ENCODE results near the gene SLC16A3.
A peak's percentile ranks its signal among the peaks of the same experiment; 100 is the strongest.

SLC16A3 gene

DNA sequence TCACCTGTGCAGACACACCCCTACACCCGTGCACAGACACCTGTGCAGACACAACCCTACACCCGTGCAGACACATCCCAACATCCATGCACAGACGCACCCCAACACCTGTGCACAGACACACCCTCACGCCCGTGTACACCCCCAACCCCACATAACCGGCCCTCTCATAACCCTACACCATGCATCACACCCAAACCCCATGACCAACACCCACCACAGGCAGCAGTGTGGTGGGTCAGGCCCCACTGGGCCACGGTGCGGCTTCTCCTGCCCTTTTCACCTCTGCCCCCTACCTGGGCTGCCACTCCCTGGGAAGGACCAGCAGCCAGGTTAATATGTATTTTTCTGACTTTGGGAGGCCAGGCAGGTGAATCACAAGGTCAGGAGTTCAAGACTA lies 4.2 kb upstream of the SLC16A3 start:
- no peak for DNase-seq

DNA sequence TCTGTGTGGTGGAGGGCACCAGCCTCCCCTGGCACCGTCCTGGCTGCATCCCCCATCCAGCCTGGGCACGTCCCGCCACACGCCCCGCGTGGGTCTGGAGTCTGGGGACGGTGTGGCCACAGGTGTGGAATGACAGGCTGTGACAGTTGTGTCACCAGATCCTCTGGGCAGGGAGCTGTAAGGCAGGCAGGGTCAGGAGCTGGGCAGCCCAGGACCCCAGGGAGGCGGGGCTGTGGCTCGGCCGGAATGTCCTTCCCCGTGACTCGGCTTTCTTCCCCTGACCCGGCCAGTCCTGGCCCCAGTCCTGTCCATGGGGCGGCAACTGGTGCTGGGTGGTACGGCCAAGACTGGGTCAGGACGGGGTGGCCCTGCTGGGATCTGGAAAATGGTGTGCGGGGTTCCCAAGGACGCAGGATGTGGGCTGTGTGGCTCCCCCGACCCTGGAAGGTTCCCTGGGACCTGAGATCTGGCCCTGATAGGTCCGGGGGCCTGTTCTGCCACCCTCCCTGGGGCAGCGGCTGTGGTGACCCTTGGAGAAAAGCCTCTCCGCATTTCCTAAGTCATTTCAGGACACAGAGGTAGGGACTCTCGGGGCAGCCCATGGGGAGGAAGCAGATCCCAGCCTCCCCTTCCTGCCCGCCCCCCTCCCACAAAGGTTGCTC lies 3.3 kb upstream of the SLC16A3 start:
- no peak for DNase-seq

DNA sequence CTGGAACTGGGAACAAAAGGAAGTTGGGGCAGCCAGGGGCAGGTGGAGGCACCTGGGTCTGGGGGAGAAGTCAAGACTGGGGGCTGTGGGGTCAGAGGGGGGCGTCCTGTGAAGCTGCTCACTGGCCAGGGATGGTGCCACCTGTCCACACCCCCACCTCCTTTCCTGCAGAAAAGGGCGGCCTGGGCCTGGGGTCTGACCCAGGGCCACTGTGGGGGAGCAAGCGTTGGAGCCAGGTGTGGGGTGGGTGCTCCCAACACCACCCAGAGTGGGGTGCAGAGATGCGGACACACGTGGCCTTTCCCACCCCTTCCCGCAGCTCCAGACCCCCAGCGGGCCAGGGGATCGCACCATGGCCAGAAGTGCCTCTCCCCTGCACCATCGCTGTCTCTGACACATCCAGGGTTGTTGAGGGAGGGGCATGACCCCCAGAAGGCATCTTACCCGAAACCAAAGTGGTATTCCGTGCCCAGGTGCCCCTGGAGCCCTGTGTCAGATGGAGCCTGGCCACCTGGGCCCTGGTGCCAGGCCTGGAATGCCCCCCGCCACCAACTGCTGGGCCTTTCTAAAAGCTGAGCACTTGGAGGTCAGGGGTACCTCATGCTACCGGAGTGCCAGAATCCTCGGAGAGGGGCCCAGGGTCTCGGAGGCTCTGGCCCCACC lies 2.6 kb upstream of the SLC16A3 start:
- DNase-seq, result no peak

DNA sequence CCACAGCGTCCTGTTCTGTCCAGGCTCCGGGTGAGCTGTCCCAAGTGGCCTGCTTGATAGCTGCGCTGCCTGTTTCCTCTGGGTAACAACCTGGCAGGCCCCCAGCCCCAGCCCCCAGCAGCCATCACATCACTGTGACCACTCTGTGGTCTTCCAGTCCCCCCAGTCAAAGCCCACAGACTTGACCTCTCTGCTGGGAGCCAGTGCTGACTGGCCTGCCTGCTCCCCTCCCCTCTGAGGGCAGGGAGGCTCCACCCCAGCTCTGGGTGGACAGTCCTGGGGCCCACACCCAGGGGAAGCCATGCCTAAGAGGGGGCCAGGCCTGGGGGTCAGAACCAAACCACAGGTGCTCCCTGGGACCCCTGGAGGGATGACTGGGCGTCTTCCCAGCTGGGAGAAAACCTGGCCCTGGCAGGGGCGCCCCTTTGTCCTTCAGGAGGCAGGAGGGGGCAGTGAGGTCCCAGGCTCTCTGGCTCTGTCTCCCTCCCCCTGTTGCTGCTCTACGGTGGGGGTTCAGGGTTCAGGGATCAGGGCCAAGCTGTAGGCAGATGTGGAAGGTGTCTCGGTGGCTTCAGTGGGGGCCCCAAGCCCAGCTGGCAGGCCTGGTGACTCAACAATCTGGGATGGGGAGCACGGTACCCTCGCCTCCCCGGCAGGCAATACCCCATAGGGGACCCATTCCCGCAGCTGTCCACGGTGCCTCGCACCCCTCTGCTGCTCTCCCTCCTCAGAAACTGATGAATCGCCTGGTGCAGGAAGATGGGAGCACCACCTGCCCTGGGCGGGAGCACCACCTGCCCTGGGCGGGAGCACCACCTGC lies 1.8 kb upstream of the SLC16A3 start:
- DNase-seq, result no peak

DNA sequence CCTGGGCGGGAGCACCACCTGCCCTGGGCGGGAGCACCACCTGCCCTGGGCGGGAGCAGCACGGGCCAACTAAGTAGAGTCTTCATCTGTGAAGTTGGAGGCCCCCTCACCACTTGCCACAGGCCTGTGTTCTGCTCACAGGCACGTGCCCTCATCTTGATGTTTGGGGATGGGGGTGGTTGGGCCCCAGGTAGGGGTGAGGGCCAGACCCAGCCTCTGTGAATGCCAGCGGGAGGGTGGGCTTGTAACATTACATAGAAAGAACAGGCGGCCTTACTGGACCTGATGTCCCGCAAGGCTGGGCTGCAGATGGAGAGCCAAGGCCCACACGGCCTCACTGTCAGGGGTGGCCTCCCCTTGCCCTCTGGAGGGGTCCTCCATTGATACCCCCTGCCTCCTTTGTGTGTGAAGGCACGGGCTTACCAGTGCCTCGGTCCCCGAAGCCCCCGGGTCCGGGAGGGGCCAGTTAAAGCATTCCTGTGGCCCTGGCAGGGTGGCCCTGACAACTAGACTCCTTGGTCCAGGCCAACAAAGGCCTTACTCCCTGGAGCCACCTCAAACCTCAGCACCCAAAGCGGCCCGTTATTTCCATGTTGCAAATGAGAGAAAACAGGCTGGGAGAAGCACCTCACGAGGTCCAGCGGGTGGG lies 1.1 kb upstream of the SLC16A3 start:
- DNase-seq, result no peak

DNA sequence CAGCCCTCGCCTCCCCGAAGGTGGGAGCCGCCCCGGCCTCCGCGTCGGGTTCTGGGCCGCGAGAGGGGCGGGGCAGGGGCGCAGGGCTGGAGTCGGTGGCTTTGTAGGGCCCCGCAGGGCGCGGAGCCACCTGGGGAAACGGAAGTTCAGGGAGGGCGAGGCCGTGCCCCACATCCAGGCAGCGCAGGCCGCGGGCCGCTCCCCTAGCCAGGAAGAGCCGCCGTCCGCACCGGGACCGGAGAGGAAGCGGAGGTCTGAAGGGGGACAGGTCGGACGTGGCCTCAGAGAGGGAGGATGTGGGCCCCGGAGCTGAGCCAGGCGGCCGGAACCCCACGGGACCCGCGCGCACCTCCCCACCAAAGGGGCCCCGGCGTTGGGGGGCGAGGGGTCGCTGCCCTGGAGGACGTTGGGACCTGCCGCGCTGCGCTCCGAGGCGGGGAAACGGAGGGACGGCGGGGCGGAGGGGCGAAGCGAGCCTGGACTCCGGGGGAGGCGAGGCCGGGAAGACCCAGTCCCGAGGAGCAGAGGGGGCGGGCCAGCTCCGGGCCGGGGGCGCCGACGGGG lies 482 bp upstream of the SLC16A3 start:
- peak; percentile 51 for DNase-seq

DNA sequence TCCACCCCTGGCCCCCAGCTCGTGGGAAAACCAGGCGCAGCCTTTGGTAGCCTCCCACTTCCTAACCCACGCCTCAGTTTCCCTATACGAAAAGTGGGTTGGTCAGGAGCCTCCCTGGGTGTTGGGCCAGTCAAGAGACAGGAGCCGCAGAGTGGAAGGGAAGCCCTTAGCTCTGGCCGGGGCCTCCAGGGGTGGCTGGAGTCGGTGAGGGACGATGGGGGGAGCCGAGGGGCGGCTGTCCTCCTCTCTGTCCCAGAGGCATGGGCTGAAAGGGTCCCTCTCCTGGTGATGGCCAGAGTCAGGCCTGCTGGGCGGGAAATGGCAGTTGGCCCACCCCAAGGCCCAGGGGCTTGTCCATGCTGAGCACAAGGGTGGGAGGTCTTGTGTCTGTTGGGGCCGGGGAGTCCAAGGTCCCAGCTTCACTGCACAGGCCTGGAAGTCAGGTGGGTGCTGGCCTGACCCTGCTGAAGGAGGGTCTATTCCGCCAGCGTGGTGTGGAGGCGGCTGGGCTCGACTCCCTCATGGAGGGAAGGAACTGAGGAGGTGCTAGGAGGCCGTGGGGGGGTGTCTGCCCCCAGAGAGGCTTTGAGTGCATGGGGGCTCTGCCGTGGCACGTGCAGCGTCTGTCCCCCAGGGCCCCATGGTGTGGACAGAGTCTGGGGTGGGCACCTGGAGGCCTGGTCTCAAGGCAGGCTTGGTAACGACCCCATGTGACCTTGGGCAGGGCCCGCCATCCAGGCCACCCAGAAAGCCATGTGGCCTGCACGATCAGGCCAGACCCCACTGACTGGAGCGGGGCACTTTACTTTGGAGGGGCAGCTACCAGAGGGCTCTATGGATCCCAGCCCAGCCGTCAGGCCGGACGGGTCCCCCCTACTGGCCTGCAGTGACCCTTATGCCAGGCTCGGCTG lies 1.1 kb downstream of the SLC16A3 start:
- no peak for DNase-seq

DNA sequence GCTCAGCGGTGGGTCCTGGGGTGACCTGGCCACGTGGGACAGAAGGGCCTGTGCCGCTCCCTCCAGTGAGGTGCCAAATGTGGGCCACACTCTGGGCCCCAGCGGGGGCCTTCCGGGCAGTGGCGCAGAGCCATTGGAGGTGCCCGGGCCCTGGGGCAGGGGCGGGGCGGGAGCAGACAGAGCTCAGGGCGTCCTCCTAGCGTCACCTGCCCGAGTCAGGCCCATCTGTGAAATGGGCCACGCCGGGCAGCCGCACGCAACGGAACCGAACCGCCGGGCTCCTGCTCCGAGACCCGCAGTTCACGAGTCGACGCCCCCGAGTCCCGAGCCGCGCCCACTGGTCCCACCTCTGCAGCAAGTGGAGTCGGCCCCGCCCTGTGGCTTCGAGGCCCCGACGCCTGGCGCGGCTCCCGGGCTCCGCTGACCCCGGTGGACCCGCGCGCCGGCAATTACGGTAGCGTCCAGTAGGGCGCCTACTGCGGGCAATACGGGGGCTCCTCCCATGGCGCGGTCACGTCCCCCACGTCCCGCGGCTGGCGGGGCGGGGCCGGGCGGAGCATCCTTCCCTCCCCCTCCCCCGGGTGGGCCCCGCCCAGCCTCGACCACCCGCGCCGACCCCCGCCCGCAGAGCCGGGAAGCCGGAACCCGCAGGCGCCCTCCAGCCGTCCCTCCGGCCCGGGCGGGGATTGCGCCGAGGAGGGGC lies 1.9 kb downstream of the SLC16A3 start:
- peak; percentile 45 for DNase-seq

DNA sequence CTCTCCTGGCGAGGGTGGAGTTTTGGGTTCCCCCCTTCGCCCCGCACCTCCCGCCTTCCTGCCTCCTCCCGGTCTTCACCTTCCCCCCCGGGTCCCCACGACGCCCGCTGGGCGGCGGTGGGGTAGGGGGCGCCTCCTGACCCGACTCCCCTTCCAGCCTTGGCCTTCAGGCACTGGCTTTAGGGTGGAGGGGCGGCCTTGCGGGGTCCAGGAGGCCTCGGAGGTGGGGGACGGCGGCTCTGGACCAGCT lies 2.4 kb downstream of the SLC16A3 start:
- no peak for DNase-seq

DNA sequence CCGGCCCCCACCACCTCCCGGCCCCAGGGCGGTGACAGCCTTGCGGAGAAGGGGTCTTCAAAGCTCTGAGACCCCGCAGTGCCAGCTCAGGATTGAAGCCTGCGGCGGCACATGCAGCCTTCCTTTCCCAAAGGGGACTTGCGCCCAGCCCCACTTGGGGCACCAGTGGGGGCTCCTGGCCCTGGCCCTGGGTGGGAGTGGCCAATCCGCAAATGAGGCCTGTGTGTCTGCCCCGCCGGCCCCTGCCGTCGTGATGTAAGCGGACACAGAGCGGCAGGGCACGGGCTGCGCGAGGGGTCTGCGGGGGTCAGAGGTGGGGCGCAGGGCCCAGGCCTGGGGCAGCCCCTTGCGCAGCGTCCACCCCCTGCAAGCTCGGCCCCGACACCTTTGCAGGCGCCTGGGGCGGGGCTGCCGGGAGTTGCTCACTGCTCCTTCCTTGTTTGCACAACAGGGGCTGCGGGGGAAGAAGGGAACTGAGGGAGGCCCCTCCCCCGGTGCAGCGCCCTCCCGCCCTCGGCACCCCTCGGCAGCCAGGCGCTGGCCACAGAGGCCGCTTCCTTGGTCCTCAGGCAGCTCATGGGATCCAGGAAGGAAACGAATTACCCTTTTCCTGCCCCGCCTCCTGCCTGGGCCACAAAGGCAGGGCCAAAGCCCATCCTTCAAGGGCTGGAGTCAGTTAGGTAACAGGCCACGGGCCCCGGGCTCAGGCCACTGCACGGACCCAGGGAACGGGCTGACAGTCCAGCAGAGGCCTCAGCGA lies 2.9 kb downstream of the SLC16A3 start:
- DNase-seq, result peak; percentile 33

DNA sequence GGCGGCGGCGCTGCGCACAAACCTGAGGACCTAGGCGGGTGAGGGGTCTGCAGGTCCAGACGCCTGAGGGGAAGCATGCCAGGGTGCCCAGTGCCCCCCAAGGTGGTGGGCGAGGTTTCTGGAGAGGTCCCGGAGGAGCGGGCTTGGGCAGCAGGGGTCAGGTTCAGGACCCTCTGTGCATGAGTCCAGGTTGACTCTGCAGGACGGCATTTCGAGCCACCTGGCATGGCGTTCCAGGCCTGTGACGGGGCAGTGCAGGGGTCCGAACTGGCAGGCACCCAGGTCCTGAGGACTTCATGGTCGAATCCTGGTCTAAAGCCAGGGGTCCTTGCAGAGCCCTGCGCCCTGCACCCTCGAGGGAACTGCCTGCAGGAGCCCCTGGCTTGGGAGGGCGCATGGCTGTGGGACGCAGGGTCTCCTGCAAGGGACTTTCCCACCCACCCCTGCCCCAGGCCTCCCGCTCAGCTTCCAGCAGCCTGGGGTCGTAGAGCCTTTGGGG lies 3.5 kb downstream of the SLC16A3 start:
- no peak for DNase-seq

DNA sequence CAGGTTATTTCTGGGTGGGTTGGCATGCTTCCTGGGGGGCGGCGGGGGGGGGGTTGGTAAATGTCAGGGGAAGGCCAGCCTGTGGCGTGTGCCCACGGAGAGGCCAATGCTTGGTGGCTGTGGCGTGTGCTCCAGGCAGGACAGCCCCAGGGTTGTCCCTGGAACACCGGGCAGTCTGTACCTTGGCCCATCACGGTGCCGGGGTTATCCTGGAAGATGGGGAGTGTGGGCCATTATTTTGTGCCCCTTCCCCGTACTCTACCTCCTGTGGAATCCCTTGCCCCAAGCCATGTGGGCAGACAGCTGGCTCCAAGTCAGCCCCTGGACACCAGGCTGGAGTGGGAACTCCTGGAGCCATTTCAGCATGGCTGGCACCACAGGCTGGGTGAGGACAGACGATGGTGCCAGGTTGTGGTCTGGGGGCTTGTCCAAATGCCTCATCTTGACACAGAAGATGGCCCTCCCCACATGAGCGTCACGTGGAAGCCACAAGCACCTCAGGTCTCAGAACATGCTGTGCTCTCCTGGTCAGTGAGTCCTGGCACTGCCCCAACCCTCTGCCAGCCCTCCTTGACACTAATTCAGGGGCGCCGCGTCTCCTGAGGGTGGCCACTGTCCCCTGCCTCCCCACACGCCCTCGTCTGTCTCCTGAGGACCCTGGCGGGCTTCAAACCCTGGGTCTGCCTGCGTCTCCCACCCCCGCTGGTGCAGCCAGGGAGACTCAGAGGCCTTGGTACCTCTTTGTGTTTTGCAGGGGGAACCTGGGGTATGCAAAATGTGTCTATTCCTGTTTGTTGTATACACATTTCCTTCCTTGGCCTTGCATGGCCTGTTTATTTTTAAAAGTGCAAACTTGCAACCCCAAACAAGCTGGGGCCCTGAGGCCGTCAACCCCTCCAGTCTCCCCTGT lies 4.3 kb downstream of the SLC16A3 start:
- no peak for DNase-seq

DNA sequence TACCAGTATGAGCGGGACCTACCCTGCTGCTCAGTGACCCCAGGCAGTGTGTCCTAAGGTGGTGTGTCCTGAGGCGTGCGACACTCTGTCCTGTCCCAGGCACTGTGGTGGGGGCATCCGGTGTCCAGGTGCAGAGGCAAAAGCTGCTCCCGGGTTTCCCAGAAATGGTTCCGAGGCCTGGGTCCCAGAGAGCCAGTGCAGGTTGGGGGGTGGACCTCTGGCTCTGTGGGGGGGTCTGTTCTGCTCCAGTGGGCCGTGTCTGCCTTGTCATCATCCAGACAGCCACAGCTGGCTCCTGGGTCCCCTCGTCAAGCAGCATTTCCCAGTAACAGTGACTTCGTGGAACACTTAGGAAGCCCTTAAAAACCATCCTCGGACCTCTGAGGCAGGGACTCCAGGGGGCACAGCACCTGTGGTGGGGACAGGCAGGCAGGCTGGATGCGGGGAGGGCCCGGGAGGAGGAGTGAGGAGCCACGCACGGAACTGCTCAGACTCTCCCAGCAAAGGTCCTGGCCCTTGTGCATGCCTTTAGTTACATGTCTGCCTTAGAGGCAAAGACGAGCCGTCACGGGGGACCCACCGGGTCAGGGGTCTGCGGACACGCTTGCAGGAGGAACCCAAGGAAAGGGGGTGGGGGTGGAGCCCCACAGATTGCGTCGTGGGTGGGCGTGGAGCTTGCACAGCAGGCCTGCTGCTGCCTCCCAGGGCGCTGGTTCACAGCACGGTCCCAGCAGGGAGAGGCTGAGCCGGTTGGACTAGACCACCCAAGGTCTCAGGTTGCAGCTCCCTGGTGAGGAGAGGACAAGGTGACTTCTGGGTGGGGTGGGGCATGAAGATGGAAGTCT lies 5.6 kb downstream of the SLC16A3 start:
- DNase-seq, result no peak

DNA sequence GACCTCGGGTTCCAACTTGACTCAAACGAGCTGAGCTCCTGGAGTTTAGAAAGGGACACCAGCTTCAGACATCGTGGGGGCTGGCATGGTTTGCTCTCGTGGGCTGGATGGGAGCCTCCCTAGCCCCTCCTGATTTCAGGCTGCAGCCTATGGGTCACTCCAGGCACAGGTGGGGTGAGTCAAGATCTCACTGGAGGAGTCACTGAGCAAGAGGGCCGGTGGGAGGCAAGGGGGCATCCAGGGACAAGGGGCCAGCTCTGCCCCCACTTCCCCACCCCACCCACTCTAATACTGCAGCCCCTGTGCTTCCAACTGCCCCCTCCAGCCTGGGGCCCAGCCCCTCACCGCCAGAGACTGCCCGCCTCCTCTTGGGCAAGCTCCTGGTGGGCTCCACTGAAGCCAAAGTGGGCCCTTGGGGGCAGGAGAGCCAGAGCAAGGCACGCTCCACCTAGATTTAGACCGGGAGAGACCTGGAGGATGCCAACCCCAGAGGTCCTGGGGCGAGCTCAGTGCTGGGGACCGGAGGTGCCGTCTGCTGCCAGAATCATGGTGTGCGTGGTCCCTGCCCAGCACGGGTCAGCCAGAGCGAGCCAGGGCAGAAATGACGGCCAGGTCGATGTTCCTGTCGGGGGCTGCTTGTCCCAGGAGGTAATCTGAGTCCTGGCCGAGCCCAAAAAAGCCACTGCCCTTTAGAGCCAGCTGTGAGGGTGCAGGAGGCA lies 6.4 kb downstream of the SLC16A3 start:
- DNase-seq, result no peak

DNA sequence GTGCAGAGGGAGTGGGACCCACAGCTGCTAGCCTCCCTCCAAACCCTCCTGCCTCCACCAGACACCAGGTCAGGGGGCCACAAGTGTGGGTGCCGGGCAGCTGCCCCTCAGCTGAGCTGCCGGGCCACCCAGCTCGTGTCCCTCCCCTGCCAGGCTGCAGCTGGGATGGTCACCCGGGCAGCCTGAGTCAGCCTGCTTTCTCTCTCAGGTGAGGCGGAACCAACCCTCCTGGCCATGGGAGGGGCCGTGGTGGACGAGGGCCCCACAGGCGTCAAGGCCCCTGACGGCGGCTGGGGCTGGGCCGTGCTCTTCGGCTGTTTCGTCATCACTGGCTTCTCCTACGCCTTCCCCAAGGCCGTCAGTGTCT lies 6.9 kb downstream of the SLC16A3 start:
- no peak for DNase-seq

DNA sequence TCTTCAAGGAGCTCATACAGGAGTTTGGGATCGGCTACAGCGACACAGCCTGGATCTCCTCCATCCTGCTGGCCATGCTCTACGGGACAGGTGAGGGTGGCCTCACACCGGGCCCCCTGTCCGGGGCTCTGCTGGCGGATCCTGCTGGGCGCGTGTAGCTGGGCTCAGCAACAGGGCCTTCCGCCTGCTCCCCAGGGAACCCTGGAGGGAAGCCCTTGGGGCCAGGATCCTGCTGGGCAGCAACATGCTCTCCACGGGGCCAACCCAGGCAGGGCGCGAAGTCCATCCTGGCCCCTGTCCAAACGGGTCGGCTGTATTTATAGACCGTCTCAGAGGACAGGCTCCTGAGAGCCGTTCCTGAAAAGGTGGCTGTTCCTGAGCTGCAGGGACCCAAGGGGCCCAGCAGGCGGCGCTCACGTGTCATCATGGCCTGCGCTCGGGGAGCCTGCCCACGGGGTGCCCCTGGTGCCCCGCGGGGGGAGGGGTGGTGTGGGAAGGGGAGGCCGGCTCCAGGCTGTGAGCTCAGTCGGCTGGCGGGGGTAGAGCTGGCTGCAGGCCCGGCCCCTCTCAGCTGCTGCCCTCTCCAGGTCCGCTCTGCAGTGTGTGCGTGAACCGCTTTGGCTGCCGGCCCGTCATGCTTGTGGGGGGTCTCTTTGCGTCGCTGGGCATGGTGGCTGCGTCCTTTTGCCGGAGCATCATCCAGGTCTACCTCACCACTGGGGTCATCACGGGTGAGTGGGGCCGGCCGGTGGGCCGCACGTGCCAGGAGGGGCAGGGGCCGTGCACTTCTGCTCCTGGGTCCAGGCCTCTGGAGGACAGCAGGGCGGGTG lies 7.5 kb downstream of the SLC16A3 start:
- DNase-seq, result peak; percentile 60

Measured in CD4-positive, alpha-beta T cell treated with Interleukin-4 for 4 hours (primary cell).